K562 (cell line): ENCODE data around the gene MTFR2. TPM values are rescaled to one million over a fixed set of nuclear protein-coding genes. Genes with fewer than 3 reads are reported as not detected.

Experiments used
- E2F1 ChIP-seq: sonication (generic); formaldehyde crosslinking; IDR thresholded peaks from 2 replicates; pipeline ENCODE4 v1.8.1; 2023; ENCODE audit warnings: mild to moderate bottlenecking, missing genetic modification reagents, moderate library complexity
- GABPB1 ChIP-seq: sonication (generic); formaldehyde crosslinking; IDR thresholded peaks from 2 replicates; pipeline ENCODE4 v1.8.0; 2022; ENCODE audit warnings: mild to moderate bottlenecking, missing genetic modification reagents
- GTF2A2 ChIP-seq: IDR thresholded peaks from 2 replicates; pipeline ENCODE4 v1.6.1; 2016; ENCODE audit warnings: mild to moderate bottlenecking, missing genetic modification characterization, missing compliant biosample characterization
- GTF2E2 ChIP-seq: fragments of 200-800 bp; sonication (Bioruptor generic); IDR thresholded peaks from 2 replicates; pipeline ENCODE4 v1.6.1; 2016; ENCODE audit warnings: missing genetic modification characterization, missing compliant biosample characterization
- HSF4 ChIP-seq: fragments of 250-450 bp; sonication (Bioruptor Pico); IDR thresholded peaks from 2 replicates; pipeline ENCODE4 v2.1.2; 2022; ENCODE audit warnings: mild to moderate bottlenecking, moderate library complexity, borderline replicate concordance
- KDM2B ChIP-seq: fragments of 250-450 bp; sonication (Bioruptor Pico); IDR thresholded peaks from 2 replicates; pipeline ENCODE4 v1.8.0; 2021; ENCODE audit warnings: mild to moderate bottlenecking, moderate library complexity
- LARP7 ChIP-seq: fragments of 450-650 bp; IDR thresholded peaks from 2 replicates; pipeline ENCODE4 v1.6.1; 2016
- NCOA6 ChIP-seq: fragments of 450-650 bp; IDR thresholded peaks from 2 replicates; pipeline ENCODE4 v1.6.1; 2017; ENCODE audit warnings: mild to moderate bottlenecking
- SMC3 ChIP-seq: conservative IDR thresholded peaks from 2 replicates; pipeline ENCODE4 v1.6.1; 2011; ENCODE audit warnings: low read depth, low read length, improper control_type of control experiment; ENCODE audit not compliant: insufficient read depth
- ZMIZ1 ChIP-seq, 2 experiments: fragments of 150-350 bp in 1 of 2; IDR thresholded peaks; 2 replicates each; pipeline ENCODE4 v1.6.1; 2012 to 2016; ENCODE audit warnings: low read depth in 2 of 2, low read length in 2 of 2, mild to moderate bottlenecking in 1 of 2, moderate library complexity in 1 of 2
- ZNF212 ChIP-seq: fragments of 450-650 bp; formaldehyde crosslinking; IDR thresholded peaks from 2 replicates; pipeline ENCODE4 v1.4.0; 2020; ENCODE audit warnings: mild to moderate bottlenecking
- ZNF444 ChIP-seq: fragments of 250-450 bp; sonication (Bioruptor Pico); IDR thresholded peaks from 2 replicates; pipeline ENCODE4 v1.4.0; 2020; ENCODE audit warnings: mild to moderate bottlenecking, moderate library complexity
- ZNF592 ChIP-seq: fragments of 450-650 bp; IDR thresholded peaks from 2 replicates; pipeline ENCODE4 v1.6.1; 2017; ENCODE audit warnings: antibody characterized with exemption, mild to moderate bottlenecking
- ZSCAN32 ChIP-seq: fragments of 450-650 bp; formaldehyde crosslinking; IDR thresholded peaks from 2 replicates; pipeline ENCODE4 v1.4.0; 2020; ENCODE audit warnings: mild to moderate bottlenecking, moderate library complexity
- polyA plus RNA-seq, 8 experiments: library from polyadenylated mRNA; depleted of rRNA in 4 of 8; stranded (reverse) in 5 of 8; unstranded in 3 of 8; fragments of >200 nt; fragmentation: Nextera tagmentation in 2 of 8; fragmentation: Illumina TruSeq in 1 of 8; extraction: Ambion mirVana in 2 of 8; extraction: Trizol in 1 of 8; gene quantifications; 2 replicates each; pipeline versions ENCODE4 v1.2.1 to v1.2.3, GENCODE V29; 2011 to 2014; ENCODE audit warnings: inconsistent platforms in 1 of 8, missing spikeins in 1 of 8
- total RNA-seq, 7 experiments: library from RNA; depleted of rRNA in 6 of 7; stranded (reverse); fragments of >200 nt in 6 of 7; fragmentation: Illumina TruSeq in 2 of 7; extraction: Trizol in 2 of 7; gene quantifications; 2 replicates each; pipeline versions ENCODE4 v1.2.1 to v1.2.3, GENCODE V29; 2011 to 2021; ENCODE audit warnings: low replicate concordance in 1 of 7
- TF ChIP-seq, protein P1 (sequence below): IDR thresholded peaks from 2 replicates; pipeline ENCODE4 v1.6.1; 2016; ENCODE audit warnings: missing genetic modification characterization, missing compliant biosample characterization

MTFR2 gene
- total and polyA plus RNA-seq, 9 of the 15 experiments (the other 6 are each of a cell fraction or from before 2014, with no cell fraction given), result 10.1 to 63.3 (median 45.9) TPM

- TF ChIP-seq E2F1 (CRISPR knock-in tag), result peak; percentile 84; the same call in 1 of the 2 replicates
- TF ChIP-seq ZNF212 (CRISPR knock-in tag), result 0 out of 2 replicates have a peak, but pooled peaks have one; percentile 64
- peak; percentile 62 to 91; a peak in 3 of 4 replicates for TF ChIP-seq ZMIZ1 (IDR thresholded peaks at IDR 0.05; ENCODE audit: low read depth in 2 of 2, low read length in 2 of 2)
- TF ChIP-seq ZNF592, result no peak
- TF ChIP-seq HSF4 (CRISPR knock-in tag), result no peak
- TF ChIP-seq GABPB1, result peak; percentile 83
- TF ChIP-seq LARP7, result peak; percentile 24; the same call in 1 of the 2 replicates
- no peak for TF ChIP-seq SMC3
- TF ChIP-seq KDM2B (CRISPR knock-in tag), result no peak
- peak; percentile 38; the same call in 1 of the 2 replicates for TF ChIP-seq ZSCAN32 (CRISPR knock-in tag)
- no peak for TF ChIP-seq GTF2A2 (tag)
- no peak for TF ChIP-seq NCOA6
- TF ChIP-seq GTF2E2 (tag), result peak; percentile 86
- TF ChIP-seq ZNF444 (CRISPR knock-in tag), result no peak
- TF ChIP-seq, protein P1, sequence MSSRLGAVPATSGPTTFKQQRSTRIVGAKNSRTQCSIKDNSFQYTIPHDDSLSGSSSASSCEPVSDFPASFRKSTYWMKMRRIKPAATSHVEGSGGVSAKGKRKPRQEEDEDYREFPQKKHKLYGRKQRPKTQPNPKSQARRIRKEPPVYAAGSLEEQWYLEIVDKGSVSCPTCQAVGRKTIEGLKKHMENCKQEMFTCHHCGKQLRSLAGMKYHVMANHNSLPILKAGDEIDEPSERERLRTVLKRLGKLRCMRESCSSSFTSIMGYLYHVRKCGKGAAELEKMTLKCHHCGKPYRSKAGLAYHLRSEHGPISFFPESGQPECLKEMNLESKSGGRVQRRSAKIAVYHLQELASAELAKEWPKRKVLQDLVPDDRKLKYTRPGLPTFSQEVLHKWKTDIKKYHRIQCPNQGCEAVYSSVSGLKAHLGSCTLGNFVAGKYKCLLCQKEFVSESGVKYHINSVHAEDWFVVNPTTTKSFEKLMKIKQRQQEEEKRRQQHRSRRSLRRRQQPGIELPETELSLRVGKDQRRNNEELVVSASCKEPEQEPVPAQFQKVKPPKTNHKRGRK, result no peak
These were observed at the start of gene MTFR2 (continued) for GRCh38 chr6:136249811-136250685.
